Heart right ventricle (tissue), 16 donors: ENCODE data around the gene PKDCC. TPM values are rescaled to one million over a fixed set of nuclear protein-coding genes. Genes with fewer than 3 reads are reported as not detected.

ENCODE experiments used
- ATAC-seq, 8 donors: fragments of 200-7000 bp; cut with Tn5 transposase; one replicate each; pipeline ENCODE4 v1.9.1; 2020; ENCODE audit warnings: mild to moderate bottlenecking in 8 of 8, moderate library complexity in 8 of 8, moderate number of reproducible peaks in 1 of 8
- DNase-seq, 2 donors: peaks; one replicate each; pipeline ENCODE4 v3.0.0-alpha.2; 2020
- H3K27ac ChIP-seq, 10 donors: fragments of 200-600 bp; sonication (generic) in 2 of 10; one replicate each; pipeline versions ENCODE4 v1.5.0 to v1.8.0; 2020 to 2022; ENCODE audit warnings: mild to moderate bottlenecking in 3 of 10
- H3K27me3 ChIP-seq, 7 donors: fragments of 200-600 bp; one replicate each; pipeline ENCODE4 v1.8.0; 2021 to 2022; ENCODE audit warnings: mild to moderate bottlenecking in 2 of 7
- H3K36me3 ChIP-seq, 9 donors: fragments of 200-600 bp; sonication (generic) in 1 of 9; one replicate each; pipeline versions ENCODE4 v1.5.0 to v1.8.0; 2020 to 2022; ENCODE audit warnings: mild to moderate bottlenecking in 2 of 9
- H3K4me1 ChIP-seq, 9 donors: fragments of 200-600 bp; sonication (generic) in 1 of 9; one replicate each; pipeline versions ENCODE4 v1.5.0 to v1.8.0; 2020 to 2022; ENCODE audit warnings: mild to moderate bottlenecking in 4 of 9
- H3K4me3 ChIP-seq, 10 donors: fragments of 200-600 bp; sonication (generic) in 2 of 10; one replicate each; pipeline versions ENCODE4 v1.5.0 to v1.8.0; 2020 to 2022; ENCODE audit warnings: mild to moderate bottlenecking in 7 of 10, moderate library complexity in 2 of 10
- H3K9me3 ChIP-seq, 11 donors: fragments of 200-600 bp in 10 of 11; sonication (generic) in 2 of 11; one replicate each; pipeline versions ENCODE4 v1.5.0 to v1.8.0; 2013 to 2022; ENCODE audit warnings: mild to moderate bottlenecking in 2 of 11, control low read depth in 1 of 11, moderate library complexity in 1 of 11
- WGBS, 2 donors: extraction: QIAGEN DNeasy Blood & Tissue Kit; methylation state at CpG; one replicate each; pipeline ENCODE4 v1.1.7; 2013; ENCODE audit warnings: inconsistent platforms in 1 of 2; 5-methylcytosine and 5-hydroxymethylcytosine counted together
- intact Hi-C, 10 donors: fragments of 100-400 bp; cut with DNase I; formaldehyde crosslinking; loops; one replicate each; pipeline versions ENCODE4 v1.11.1 to v1.14.2; 2022
- polyA plus RNA-seq, 2 donors: library from polyadenylated mRNA; stranded (reverse); fragments of 200-250 nt; gene quantifications; one replicate each; pipeline ENCODE4 v1.2.3, GENCODE V29; 2013
- total RNA-seq, 10 donors: library from RNA; stranded (reverse); fragmentation: NEBNext Ultra II Directional in 3 of 10; extraction: Animal tissue kit (Norgen Biotek cat#: 25700) in 3 of 10; gene quantifications; one replicate each; pipeline versions ENCODE4 v1.2.1 to v1.2.4, GENCODE V29; 2021 to 2023
- TF ChIP-seq, protein P1 (sequence below), 9 donors: fragments of 200-600 bp; sonication (generic) in 2 of 9; IDR thresholded peaks; one replicate each; pipeline versions ENCODE4 v1.5.0 to v1.8.0; 2021 to 2022; ENCODE audit warnings: antibody characterized with exemption in 9 of 9, mild to moderate bottlenecking in 5 of 9, moderate library complexity in 1 of 9
- donor health status: Arrhythmogenic right ventricular cardiomyopathy.
- donor health status: ischemic (EF 13 %, LVEDD 7.1; RV severe dilation, severe dysfunction).
- donor health status: healthy with polysubstance abuse.
- donor health status: DM: no; HTN: yes; CAD: no.
- donor health status: DM: no; HTN: no; CAD: no.
- donor health status: ischemic (EF 25% LVEDD 6.9; RV normal size, moderate dysfunction).
- donor health status: ischemic (EF 25% LVEDD 5.7; RV mildly dilated, moderate dysfunction).
- donor health status: healthy.
- donor health status: DM: yes; HTN: yes; CAD: no.
- donor health status: Ischemic cardiomyopathy.
- donor health status: ischemic (EF 35%, LVEDD 5.7; RV mildly dilated, moderate dysfunction).
- donor health status: nonischemic (EF 11% LVEDD 7.7; RV severe dilation, severe dysfunction).
- donor health status: DM: yes; HTN: yes; CAD: no.
- donor health status: PGD.
- donor health status: ischemic (EF 29% LVEDD 5.4; RV normal size, mild dysfunction).
- donor health status: nonischemic (EF 23%, LVEDD 6.1; RV moderate dilation, normal function).

The PKDCC gene
- total and polyA plus RNA-seq, 12 donors = 25.1 to 263 (median 51.4) TPM

DNA sequence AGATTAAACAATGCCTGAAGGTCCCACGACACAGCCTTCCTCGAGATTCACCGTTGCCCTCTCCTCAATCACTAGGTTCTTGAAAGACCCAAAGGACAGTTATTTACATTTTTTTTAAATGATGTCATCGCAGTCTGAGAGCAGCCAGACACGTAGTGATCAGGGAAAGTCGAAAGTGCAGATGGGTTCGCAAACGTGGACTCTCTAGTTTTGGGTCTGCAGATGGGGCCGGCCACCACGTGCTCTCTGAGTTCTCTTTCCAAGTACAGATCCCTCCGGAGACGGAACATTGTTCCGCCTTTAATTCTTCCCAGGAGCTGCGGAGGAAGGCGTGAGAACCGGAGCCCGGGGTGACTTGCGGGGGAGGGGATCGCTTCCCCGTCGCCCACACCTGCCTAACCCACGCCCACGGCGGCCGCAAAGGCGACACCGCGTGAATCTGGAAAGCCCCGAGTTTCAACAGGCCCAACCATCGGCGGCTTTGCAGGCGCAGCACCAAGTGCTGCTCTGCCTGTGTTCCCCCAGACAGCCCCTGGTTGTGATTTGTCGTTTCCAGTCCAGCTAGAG lies 54.3 kb downstream of the PKDCC start:
- ATAC-seq = peak; percentile 41 to 83 (median 73)
- Histone ChIP-seq H3K36me3 (no peaks in the 10 kb centered on the region), H3K9me3 (peaks cover 0 to 10% (median 0%) of the 10 kb centered on the region in 11 donors), H3K27me3 (no peaks in the 10 kb centered on the region), H3K27ac (peak overlapping the region; percentile 74 to 93 (median 88)), H3K4me1 (peaks cover 12 to 97% (median 37%) of the 10 kb centered on the region in 9 donors), H3K4me3 (peak overlapping the region in 9 of 10 donors; percentile 26 to 57 (median 49))
- DNase-seq = peak; percentile 57 to 76
- TF ChIP-seq, protein P1, sequence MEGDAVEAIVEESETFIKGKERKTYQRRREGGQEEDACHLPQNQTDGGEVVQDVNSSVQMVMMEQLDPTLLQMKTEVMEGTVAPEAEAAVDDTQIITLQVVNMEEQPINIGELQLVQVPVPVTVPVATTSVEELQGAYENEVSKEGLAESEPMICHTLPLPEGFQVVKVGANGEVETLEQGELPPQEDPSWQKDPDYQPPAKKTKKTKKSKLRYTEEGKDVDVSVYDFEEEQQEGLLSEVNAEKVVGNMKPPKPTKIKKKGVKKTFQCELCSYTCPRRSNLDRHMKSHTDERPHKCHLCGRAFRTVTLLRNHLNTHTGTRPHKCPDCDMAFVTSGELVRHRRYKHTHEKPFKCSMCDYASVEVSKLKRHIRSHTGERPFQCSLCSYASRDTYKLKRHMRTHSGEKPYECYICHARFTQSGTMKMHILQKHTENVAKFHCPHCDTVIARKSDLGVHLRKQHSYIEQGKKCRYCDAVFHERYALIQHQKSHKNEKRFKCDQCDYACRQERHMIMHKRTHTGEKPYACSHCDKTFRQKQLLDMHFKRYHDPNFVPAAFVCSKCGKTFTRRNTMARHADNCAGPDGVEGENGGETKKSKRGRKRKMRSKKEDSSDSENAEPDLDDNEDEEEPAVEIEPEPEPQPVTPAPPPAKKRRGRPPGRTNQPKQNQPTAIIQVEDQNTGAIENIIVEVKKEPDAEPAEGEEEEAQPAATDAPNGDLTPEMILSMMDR (IDR thresholded peaks at IDR 0.05) = no peak
- intact Hi-C loops = loop anchor here in 5 of 10 donors (2.0 to 10.0 kb wide), 4 partner anchors 31 to 75 kb away; no protein-coding TSS in a partner anchor
- 9% methylated on average over 33 of the region's 33 CpGs for WGBS, 2 donors

DNA sequence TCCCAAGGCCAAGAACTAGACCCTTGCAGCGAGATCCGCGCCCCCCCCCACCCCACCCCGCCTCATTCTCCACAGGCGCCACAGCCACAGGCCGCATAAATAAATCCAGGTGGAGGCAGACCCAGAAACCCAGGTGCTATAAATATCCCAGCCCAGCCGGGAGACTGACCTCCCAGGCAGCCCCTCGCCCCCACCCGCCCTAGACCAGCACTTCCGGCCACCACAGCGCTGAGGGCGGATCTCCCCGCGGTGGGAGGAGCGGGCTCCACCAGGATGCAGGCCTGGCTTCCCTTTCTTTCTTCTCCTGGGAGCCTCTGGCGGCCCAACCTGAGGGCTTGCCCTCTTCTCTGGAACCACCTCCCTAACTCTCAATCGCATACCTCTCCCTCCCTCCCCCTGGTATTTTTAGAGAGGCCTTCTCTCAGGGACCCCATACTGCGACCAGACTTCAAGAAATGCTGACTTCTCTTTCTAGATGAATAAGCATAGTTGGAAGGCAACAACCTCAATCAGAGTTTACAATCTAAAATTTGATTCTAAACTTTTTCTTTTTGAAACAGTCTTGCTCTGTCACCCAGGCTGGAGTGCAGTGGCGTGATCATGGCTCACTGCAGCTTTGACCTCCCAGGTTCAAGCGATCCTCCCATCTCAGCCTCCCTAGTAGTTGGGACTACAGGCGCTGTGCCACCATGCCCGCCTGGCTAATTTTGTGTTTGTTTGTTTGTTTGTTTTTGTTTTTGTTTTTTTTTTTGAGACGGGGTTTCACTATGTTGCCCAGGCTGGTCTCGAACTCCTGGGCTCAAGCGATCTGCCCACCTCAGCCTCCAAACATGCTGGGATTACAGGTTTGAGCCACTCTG lies 55.0 kb downstream of the PKDCC start:
- DNase-seq = peak; percentile 67 to 78
- Histone ChIP-seq H3K36me3 (no peaks in the 10 kb centered on the region), H3K27ac (peak overlapping the region; percentile 74 to 93 (median 88)), H3K27me3 (no peaks in the 10 kb centered on the region), H3K4me1 (peaks cover 12 to 91% (median 37%) of the 10 kb centered on the region in 9 donors), H3K4me3 (peak overlapping the region in 9 of 10 donors; percentile 26 to 57 (median 49)), H3K9me3 (peaks cover 0 to 10% (median 0%) of the 10 kb centered on the region in 11 donors)
- TF ChIP-seq, protein P1 (IDR thresholded peaks at IDR 0.05) = no peak
- intact Hi-C loops = loop anchor here in 5 of 10 donors (2.0 to 10.0 kb wide), 4 partner anchors 30 to 74 kb away; no protein-coding TSS in a partner anchor
- 37 to 40% methylated on average over 23 to 25 of the region's 25 CpGs for WGBS, 2 donors
- peak; percentile 58 to 82 (median 72) for ATAC-seq

DNA sequence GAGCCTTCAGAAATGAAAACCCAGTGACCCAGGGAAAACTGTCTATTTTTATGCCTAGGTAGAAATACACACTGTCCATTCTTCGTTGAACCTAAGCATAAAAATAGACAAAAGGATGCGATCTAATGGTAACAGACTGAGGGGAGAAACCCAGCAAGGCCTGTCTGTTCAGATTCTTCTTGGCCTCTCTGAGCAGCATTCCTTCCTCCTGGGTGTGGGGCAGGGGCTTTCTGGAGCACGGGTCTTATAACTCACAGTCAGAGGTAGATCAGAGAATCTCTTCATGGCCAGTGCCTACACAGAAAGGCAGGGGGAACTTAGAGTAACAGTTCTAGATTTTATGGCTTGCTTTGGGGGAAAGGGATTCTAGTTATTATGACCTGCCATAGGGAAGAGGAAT lies 56.0 kb downstream of the PKDCC start:
- peak overlapping the region in 2 of 10 donors; percentile 90 to 92 for H3K27ac ChIP-seq
- TF ChIP-seq, protein P1 (IDR thresholded peaks at IDR 0.05) = no peak
- ATAC-seq (no peak), DNase-seq (no peak)
- H3K36me3 ChIP-seq = no peaks in the 10 kb centered on the region
- peaks cover 0 to 10% (median 0%) of the 10 kb centered on the region in 11 donors for H3K9me3 ChIP-seq
- peaks cover 12 to 84% (median 35%) of the 10 kb centered on the region in 9 donors for H3K4me1 ChIP-seq
- H3K27me3 ChIP-seq = no peaks in the 10 kb centered on the region
- no peak overlapping the region for H3K4me3 ChIP-seq
- intact Hi-C loops = loop anchor here in 5 of 10 donors (2.0 to 10.0 kb wide), 4 partner anchors 29 to 73 kb away; no protein-coding TSS in a partner anchor
- 65 to 71% methylated on average over 3 of the region's 3 CpGs for WGBS, 2 donors

DNA sequence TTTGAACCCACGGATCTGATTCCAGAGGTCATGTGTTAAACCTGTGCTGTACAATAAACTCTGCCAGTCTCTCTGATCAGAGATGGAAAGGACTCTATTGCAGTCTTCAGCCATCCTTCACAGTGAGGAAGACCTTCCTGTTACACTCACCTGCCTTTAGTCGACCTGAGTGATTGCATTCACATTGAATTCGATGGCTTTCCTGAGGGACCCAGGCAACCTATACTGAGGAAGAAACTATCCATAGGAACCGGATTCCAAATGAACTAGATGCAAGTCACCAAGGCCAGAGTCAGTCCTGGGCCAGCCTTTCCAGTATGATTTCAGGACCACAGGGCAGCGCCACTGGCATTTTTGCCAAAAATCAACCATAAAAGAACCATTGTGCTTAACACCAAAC lies 56.8 kb downstream of the PKDCC start:
- intact Hi-C loops = loop anchor here in 4 of 10 donors (5.0 to 10.0 kb wide), 3 partner anchors 33 to 73 kb away; no protein-coding TSS in a partner anchor
- peaks cover 12 to 77% (median 27%) of the 10 kb centered on the region in 9 donors for H3K4me1 ChIP-seq
- no peak for DNase-seq
- no peak overlapping the region for H3K4me3 ChIP-seq
- H3K27me3 ChIP-seq = no peaks in the 10 kb centered on the region
- peak overlapping the region in 1 of 10 donors; percentile 92 for H3K27ac ChIP-seq
- WGBS, 2 donors = 94% methylated on average over 5 of the region's 5 CpGs
- peaks cover 0 to 10% (median 0%) of the 10 kb centered on the region in 11 donors for H3K9me3 ChIP-seq
- no peaks in the 10 kb centered on the region for H3K36me3 ChIP-seq
- TF ChIP-seq, protein P1 (IDR thresholded peaks at IDR 0.05) = no peak
- no peak for ATAC-seq
